Measurements from ENCODE around the gene NFS1.
"Not testable (repeated sequence)": the region's sequence is repeated elsewhere in the genome, so short reads cannot be mapped to it uniquely, and the experiment has no call there.

DNA sequence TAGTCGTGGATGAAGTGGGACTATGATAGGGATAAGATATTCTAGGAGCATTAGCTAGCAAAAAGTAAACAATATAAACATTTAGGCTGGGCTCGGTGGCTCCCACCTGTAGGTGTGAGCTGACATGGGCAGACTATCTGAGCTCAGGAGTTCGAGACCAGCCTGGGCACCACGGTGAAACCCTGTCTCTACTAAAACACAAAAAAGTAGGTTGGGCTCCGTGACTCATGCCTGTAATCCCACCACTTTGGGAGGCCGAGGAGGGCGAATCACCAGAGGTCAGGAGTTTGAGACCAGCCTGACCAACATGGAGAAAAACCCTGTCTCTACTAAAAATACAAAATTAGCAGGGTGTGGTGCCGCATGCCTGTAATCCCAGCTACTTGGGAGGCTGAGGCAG lies 19.2 kb upstream of the NFS1 start:
- TF ChIP-seq, protein P1, sequence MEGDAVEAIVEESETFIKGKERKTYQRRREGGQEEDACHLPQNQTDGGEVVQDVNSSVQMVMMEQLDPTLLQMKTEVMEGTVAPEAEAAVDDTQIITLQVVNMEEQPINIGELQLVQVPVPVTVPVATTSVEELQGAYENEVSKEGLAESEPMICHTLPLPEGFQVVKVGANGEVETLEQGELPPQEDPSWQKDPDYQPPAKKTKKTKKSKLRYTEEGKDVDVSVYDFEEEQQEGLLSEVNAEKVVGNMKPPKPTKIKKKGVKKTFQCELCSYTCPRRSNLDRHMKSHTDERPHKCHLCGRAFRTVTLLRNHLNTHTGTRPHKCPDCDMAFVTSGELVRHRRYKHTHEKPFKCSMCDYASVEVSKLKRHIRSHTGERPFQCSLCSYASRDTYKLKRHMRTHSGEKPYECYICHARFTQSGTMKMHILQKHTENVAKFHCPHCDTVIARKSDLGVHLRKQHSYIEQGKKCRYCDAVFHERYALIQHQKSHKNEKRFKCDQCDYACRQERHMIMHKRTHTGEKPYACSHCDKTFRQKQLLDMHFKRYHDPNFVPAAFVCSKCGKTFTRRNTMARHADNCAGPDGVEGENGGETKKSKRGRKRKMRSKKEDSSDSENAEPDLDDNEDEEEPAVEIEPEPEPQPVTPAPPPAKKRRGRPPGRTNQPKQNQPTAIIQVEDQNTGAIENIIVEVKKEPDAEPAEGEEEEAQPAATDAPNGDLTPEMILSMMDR (IDR thresholded peaks at IDR 0.05), result not testable (repeated sequence)
- TF ChIP-seq POLR2A (IDR thresholded peaks at IDR 0.05), result not testable (repeated sequence)

All from uterus (tissue), 2 donors.